Activated naive CD8-positive, alpha-beta T cell treated with anti-CD3 and anti-CD28 coated beads, Interleukin-2, amount 10 ng/mL, durations not matched to agents 7 days and 5 days (primary cell): ENCODE data around the gene MYO18A. TPM values are rescaled to one million over a fixed set of nuclear protein-coding genes. Genes with fewer than 3 reads are reported as not detected.

Source experiments
- ATAC-seq: fragments of 150-1000 bp; cut with Tn5 transposase; one replicate; pipeline ENCODE4 v1.10.0; 2021; ENCODE audit warnings: low read depth, moderate library complexity
- POLR2A ChIA-PET: fragments of 350-600 bp; sonication (Branson Sonifier 250); formaldehyde crosslinking; loops from one replicate; lab custom pipeline; 2021; ENCODE audit warnings: antibody characterized with exemption; lab: Charles Lee
- DNase-seq: peaks from one replicate; pipeline ENCODE4 v3.0.0; 2021
- H3K27ac Mint-ChIP-seq: one replicate; pipeline ENCODE4 v1.8.0; 2022; ENCODE audit warnings: mild to moderate bottlenecking, mixed read lengths
- H3K27me3 Mint-ChIP-seq: one replicate; pipeline ENCODE4 v1.8.0; 2022; ENCODE audit warnings: mild to moderate bottlenecking, moderate library complexity, mixed read lengths
- H3K36me3 Mint-ChIP-seq: one replicate; pipeline ENCODE4 v1.8.0; 2021; ENCODE audit warnings: mild to moderate bottlenecking, mixed read lengths
- H3K4me1 Mint-ChIP-seq: one replicate; pipeline ENCODE4 v1.8.0; 2021; ENCODE audit warnings: mixed read lengths
- H3K4me3 Mint-ChIP-seq: one replicate; pipeline ENCODE4 v1.8.0; 2022; ENCODE audit warnings: mild to moderate bottlenecking, moderate library complexity, mixed read lengths
- H3K9me3 Mint-ChIP-seq: one replicate; pipeline ENCODE4 v1.8.0; 2021; ENCODE audit warnings: mixed read lengths
- total RNA-seq, 2 experiments: library from RNA; stranded (reverse); gene quantifications; one replicate each; pipeline ENCODE4 v1.2.3, GENCODE V29; 2021

The MYO18A gene
- total RNA-seq, 2 experiments from 2014 or later: 79.7 to 80.6 TPM

DNA sequence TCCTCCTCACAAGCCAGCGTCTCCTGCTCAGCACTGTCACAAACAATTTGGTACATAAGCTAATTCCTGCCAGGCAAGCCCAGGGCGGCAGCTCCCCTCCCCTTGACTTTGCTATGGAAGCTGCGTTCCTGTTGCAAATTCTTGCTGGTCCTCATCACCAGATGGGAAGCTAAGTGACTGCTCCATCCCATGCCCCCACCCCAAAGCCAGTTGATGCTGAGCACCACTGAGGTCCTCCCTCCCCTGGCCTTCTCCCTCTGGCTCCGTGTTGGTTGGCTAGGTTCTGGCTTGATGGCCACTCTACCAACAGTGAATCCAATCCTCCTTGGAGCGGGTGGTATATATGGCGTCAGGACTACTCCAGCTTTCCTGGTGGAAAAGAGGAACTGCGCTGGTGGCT is 102.9 kb downstream of the MYO18A start:
- Mint-ChIP-seq H3K4me1 (peaks cover 1% of the 10 kb centered on the region), H3K36me3 (peaks cover 4% of the 10 kb centered on the region), H3K9me3 (no peaks in the 10 kb centered on the region), H3K27ac (no peak overlapping the region), H3K4me3 (no peak overlapping the region), H3K27me3 (no peaks in the 10 kb centered on the region)
- POLR2A ChIA-PET: no interaction called here
- ATAC-seq: no peak
- DNase-seq: no peak

DNA sequence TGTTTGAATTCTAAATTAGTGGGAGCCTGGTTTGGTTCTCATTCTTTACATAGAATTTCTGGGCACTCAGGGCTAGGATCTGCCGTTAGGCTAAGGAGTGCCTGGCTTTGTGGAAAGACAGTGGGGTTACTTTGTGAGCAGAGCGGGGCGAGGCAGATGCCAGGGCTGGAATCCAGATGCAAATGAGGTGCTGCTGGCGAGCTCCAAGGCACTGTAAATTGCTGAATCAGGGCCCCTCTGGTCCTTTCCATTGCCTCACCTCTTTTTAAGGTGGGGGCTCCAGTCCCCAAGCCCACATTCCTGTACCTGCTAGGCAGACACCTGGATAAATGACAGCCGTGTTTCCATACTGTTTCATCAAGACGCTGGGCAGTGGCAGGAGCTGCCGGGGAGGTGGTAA is 103.5 kb downstream of the MYO18A start:
- POLR2A ChIA-PET: no interaction called here
- Mint-ChIP-seq H3K4me3 (no peak overlapping the region), H3K9me3 (no peaks in the 10 kb centered on the region), H3K36me3 (peaks cover 4% of the 10 kb centered on the region), H3K4me1 (peaks cover 1% of the 10 kb centered on the region), H3K27me3 (no peaks in the 10 kb centered on the region), H3K27ac (no peak overlapping the region)
- ATAC-seq: no peak
- no peak for DNase-seq

DNA sequence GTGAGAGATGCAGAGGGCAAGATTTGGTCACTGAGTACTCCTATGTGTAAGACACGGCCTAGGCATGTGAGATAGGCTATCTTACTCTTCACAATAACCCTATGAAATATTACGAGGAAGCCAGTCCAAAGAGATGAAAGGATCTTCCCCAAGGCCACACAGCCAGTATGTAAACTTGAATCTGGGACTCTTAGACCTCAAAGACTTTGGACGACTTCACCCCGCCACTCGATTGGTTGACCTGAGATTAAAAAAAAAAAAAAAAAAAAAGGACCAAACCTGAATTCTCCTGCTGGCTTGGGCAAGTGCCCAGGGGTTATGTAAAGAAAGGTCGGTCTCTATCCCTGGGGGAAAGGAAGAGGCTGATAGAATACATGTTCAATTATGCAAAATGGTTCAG is 104.1 kb downstream of the MYO18A start:
- POLR2A ChIA-PET: no interaction called here
- H3K27me3 Mint-ChIP-seq: no peaks in the 10 kb centered on the region
- peaks cover 1% of the 10 kb centered on the region for H3K4me1 Mint-ChIP-seq
- DNase-seq: no peak
- ATAC-seq: no peak
- H3K36me3 Mint-ChIP-seq: peaks cover 4% of the 10 kb centered on the region
- H3K27ac Mint-ChIP-seq: no peak overlapping the region
- no peak overlapping the region for H3K4me3 Mint-ChIP-seq
- H3K9me3 Mint-ChIP-seq: no peaks in the 10 kb centered on the region

DNA sequence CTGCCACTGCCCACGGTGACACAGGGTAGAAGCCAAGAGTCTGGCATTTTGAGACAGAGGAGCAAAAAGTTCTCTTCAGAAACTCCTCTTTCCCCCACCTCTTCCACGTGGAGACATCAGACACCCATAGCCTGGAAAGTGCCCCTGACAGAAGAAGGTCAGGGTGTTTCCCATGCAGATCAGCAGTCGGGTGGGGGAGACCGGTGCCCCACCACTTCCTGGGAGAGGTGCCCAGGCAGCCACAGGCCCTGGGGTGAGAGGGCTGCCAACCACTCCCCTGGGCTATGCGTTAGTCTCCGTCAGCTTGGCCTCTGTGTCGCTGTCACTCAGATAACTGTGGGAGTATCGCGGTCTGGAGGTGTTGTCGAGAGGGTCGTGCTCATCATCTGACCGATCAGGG is 105.7 kb downstream of the MYO18A start:
- H3K27ac Mint-ChIP-seq: no peak overlapping the region
- ATAC-seq (no peak), DNase-seq (no peak)
- peaks cover 1% of the 10 kb centered on the region for H3K4me1 Mint-ChIP-seq
- POLR2A ChIA-PET: no interaction called here
- H3K27me3 Mint-ChIP-seq: no peaks in the 10 kb centered on the region
- no peak overlapping the region for H3K4me3 Mint-ChIP-seq
- H3K9me3 Mint-ChIP-seq: no peaks in the 10 kb centered on the region
- H3K36me3 Mint-ChIP-seq: peaks cover 2% of the 10 kb centered on the region

- Mint-ChIP-seq H3K4me1 (peaks cover 1% of the 10 kb centered on the region), H3K9me3 (no peaks in the 10 kb centered on the region), H3K27ac (no peak overlapping the region), H3K36me3 (peaks cover 2% of the 10 kb centered on the region), H3K27me3 (no peaks in the 10 kb centered on the region), H3K4me3 (no peak overlapping the region)
- DNase-seq (no peak), ATAC-seq (no peak)
- POLR2A ChIA-PET: no interaction called here
Measured at GRCh38 chr17:29073520-29073919, 106.7 kb downstream of the MYO18A start.

GRCh38 chr17:29073045-29073444 is 107.2 kb downstream of the MYO18A start:
- POLR2A ChIA-PET: no interaction called here

DNA sequence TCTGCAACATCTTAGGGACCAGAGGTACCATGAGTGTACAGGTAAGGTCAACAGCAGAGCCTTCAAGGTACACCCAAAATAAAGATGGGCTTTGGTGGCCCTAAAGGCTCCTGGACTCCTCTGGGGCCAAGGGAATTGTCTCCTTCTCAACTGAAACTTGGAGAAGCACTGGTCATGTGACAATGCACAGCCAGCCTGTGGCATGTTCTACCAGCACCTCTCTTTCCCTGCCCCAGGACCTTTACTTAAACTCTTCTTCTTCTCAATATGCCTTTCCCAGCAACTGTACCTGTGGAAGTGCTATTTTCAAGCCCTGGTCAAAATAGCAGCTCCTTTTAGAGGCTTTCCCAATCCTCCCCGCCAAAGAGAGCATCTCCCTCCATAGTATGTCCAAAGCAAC is 108.9 kb downstream of the MYO18A start:
- Mint-ChIP-seq H3K4me1 (peaks cover 1% of the 10 kb centered on the region), H3K27me3 (peaks cover 4% of the 10 kb centered on the region), H3K36me3 (no peaks in the 10 kb centered on the region), H3K27ac (no peak overlapping the region), H3K9me3 (no peaks in the 10 kb centered on the region), H3K4me3 (no peak overlapping the region)
- POLR2A ChIA-PET: interaction anchor here (0.6 kb wide), 1 partner anchor 223 kb away, joined by 6 read pairs; the partner anchor contains the start of gene NUFIP2
- DNase-seq (no peak), ATAC-seq (no peak)

More at GRCh38 chr17:29073045-29073444, 107.2 kb downstream of the MYO18A start:
- Mint-ChIP-seq H3K27ac (no peak overlapping the region), H3K27me3 (no peaks in the 10 kb centered on the region), H3K4me1 (peaks cover 1% of the 10 kb centered on the region), H3K4me3 (no peak overlapping the region), H3K9me3 (no peaks in the 10 kb centered on the region), H3K36me3 (peaks cover 2% of the 10 kb centered on the region)
- DNase-seq: no peak
- ATAC-seq: no peak

GRCh38 chr17:29070781-29071180 is 109.4 kb downstream of the MYO18A start:
- Mint-ChIP-seq H3K4me3 (no peak overlapping the region), H3K36me3 (no peaks in the 10 kb centered on the region), H3K27me3 (peaks cover 4% of the 10 kb centered on the region), H3K27ac (no peak overlapping the region), H3K4me1 (peaks cover 1% of the 10 kb centered on the region), H3K9me3 (no peaks in the 10 kb centered on the region)
- no peak for DNase-seq
- POLR2A ChIA-PET: no interaction called here
- no peak for ATAC-seq

DNA sequence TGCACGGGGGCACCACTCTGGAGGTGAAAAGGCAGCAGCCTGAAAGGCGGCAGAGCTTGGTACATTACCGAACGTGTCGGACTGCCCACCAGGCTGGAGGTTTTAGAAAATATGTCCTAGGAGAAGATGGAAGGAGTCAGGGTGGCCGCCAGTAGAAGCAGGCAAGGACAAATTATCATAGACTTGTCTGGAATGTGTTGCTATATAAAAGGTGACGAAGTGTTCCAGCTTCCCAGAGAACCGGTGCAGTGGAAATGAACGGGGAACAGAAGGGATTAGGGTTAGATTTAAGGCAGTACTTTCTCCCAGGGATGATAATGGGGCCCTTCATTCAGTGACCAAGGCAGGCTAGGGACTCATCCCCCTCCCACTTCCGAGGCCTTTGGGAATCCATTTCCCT is 109.9 kb downstream of the MYO18A start:
- no peaks in the 10 kb centered on the region for H3K36me3 Mint-ChIP-seq
- ATAC-seq (no peak), DNase-seq (no peak)
- H3K27me3 Mint-ChIP-seq: peaks cover 4% of the 10 kb centered on the region
- H3K4me1 Mint-ChIP-seq: peaks cover 1% of the 10 kb centered on the region
- no peak overlapping the region for H3K27ac Mint-ChIP-seq
- POLR2A ChIA-PET: no interaction called here
- no peaks in the 10 kb centered on the region for H3K9me3 Mint-ChIP-seq
- H3K4me3 Mint-ChIP-seq: no peak overlapping the region

DNA sequence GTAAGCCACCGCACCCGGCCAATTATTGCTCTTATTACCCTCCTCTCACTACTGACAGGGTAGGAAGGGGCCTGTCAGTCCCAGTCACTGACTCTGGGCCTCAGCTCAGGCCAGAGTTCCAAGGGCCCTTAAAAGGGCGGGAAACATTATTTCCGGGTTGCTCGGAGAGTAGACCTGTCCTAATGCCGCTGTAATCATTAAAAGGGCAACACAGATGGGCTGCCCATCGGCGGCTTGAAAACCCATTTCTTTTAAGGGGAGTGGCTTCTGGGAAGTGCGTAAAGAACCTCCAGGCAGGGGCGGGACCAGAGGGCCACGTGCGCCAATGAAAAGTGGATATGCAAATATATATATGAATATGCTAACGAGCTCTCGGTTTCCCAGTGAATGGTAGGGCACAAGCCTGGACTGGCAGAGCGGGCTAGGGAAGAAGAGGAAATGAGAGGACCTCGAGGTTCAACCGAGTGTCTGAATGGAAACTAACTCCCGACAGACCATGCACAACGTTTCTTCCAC is 110.6 kb downstream of the MYO18A start:
- ATAC-seq: no peak
- Mint-ChIP-seq H3K27ac (no peak overlapping the region), H3K9me3 (no peaks in the 10 kb centered on the region), H3K27me3 (peaks cover 4% of the 10 kb centered on the region), H3K4me1 (no peaks in the 10 kb centered on the region), H3K4me3 (no peak overlapping the region), H3K36me3 (no peaks in the 10 kb centered on the region)
- DNase-seq: no peak
- POLR2A ChIA-PET: no interaction called here

GRCh38 chr17:29068818-29069217 is 111.4 kb downstream of the MYO18A start:
- Mint-ChIP-seq H3K27me3 (peaks cover 4% of the 10 kb centered on the region), H3K27ac (no peak overlapping the region), H3K36me3 (no peaks in the 10 kb centered on the region), H3K4me1 (no peaks in the 10 kb centered on the region), H3K4me3 (no peak overlapping the region), H3K9me3 (no peaks in the 10 kb centered on the region)
- POLR2A ChIA-PET: no interaction called here
- DNase-seq (no peak), ATAC-seq (no peak)

GRCh38 chr17:29066606-29067005 is 113.6 kb downstream of the MYO18A start:
- H3K9me3 Mint-ChIP-seq: no peaks in the 10 kb centered on the region
- H3K4me1 Mint-ChIP-seq: no peaks in the 10 kb centered on the region
- no peaks in the 10 kb centered on the region for H3K36me3 Mint-ChIP-seq
- H3K27ac Mint-ChIP-seq: no peak overlapping the region
- H3K27me3 Mint-ChIP-seq: peaks cover 8% of the 10 kb centered on the region
- DNase-seq (no peak), ATAC-seq (no peak)
- POLR2A ChIA-PET: no interaction called here
- H3K4me3 Mint-ChIP-seq: no peak overlapping the region

DNA sequence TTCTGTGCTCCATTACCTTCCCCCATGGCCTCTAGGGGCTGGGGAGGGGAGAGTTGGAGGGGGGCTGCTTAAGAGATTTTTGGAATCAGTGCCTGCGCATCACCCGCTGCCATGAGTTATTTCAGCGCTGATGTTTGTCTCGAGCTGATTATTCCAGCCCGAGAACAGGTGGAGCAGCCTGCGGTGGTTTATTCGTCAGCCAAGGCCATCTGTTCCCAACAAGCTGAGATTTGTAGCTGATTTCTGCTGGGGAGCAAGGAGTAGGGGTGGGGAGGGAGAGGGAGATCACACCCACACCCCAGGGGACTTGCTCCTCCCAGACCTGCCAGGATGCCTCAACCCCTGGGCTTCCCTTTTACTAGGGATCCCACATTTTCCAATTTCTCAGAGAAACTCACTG is 114.2 kb downstream of the MYO18A start:
- Mint-ChIP-seq H3K27me3 (peaks cover 8% of the 10 kb centered on the region), H3K36me3 (no peaks in the 10 kb centered on the region), H3K9me3 (no peaks in the 10 kb centered on the region), H3K4me3 (no peak overlapping the region), H3K4me1 (no peaks in the 10 kb centered on the region), H3K27ac (no peak overlapping the region)
- ATAC-seq (no peak), DNase-seq (no peak)
- POLR2A ChIA-PET: no interaction called here

DNA sequence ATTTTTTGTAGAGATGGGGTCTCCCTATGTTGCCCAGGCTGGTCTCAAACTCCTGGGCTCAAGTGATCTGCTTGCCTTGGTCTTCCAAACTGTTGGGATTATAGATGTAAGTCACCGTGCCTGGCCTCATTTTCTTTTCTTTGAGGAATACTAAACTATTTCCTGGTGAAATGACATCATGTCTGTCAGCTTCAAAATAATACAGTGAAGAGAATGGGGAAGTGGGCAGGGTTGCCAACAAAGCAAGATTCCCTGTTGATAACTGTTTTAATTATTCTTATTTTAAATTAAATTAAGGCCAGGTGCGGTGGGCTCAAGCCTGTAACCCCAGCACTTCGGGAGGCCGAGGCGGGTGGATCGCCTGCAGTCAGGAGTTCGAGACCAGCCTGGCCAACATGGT is 116.2 kb downstream of the MYO18A start:
- no peaks in the 10 kb centered on the region for H3K36me3 Mint-ChIP-seq
- no peaks in the 10 kb centered on the region for H3K9me3 Mint-ChIP-seq
- no peak overlapping the region for H3K27ac Mint-ChIP-seq
- no peak overlapping the region for H3K4me3 Mint-ChIP-seq
- DNase-seq (no peak), ATAC-seq (no peak)
- POLR2A ChIA-PET: no interaction called here
- peaks cover 8% of the 10 kb centered on the region for H3K27me3 Mint-ChIP-seq
- H3K4me1 Mint-ChIP-seq: no peaks in the 10 kb centered on the region

- Mint-ChIP-seq H3K9me3 (no peaks in the 10 kb centered on the region), H3K4me1 (no peaks in the 10 kb centered on the region), H3K27ac (no peak overlapping the region), H3K36me3 (no peaks in the 10 kb centered on the region), H3K4me3 (no peak overlapping the region), H3K27me3 (peaks cover 7% of the 10 kb centered on the region)
- POLR2A ChIA-PET: no interaction called here
- DNase-seq: no peak
- no peak for ATAC-seq
Measured at GRCh38 chr17:29062215-29062614, 118.0 kb downstream of the MYO18A start.
